Vagina (tissue), 2 donors: ENCODE measurements around the gene CIROP.

Experiments used
- CTCF ChIP-seq, 3 experiments: fragments of 450-650 bp in 2 of 3; fragments of 200-600 bp in 1 of 3; sonication (generic) in 1 of 3; IDR thresholded peaks; one replicate each; pipeline ENCODE4 v1.5.1; 2017 to 2019; ENCODE audit warnings: antibody characterized with exemption in 3 of 3, mild to moderate bottlenecking in 2 of 3, moderate library complexity in 2 of 3
- POLR2A ChIP-seq, 2 donors: fragments of 450-650 bp; IDR thresholded peaks; one replicate each; pipeline ENCODE4 v1.6.1; 2017; ENCODE audit warnings: antibody characterized with exemption in 2 of 2, mild to moderate bottlenecking in 2 of 2, moderate library complexity in 2 of 2
- POLR2AphosphoS5 ChIP-seq, 2 donors: sonication (generic); formaldehyde crosslinking; IDR thresholded peaks; one replicate each; pipeline ENCODE4 v1.9.0; 2017; ENCODE audit warnings: antibody characterized with exemption in 2 of 2, mild to moderate bottlenecking in 2 of 2, low read depth in 1 of 2; ENCODE audit not compliant: insufficient read depth in 1 of 2

- TF ChIP-seq CTCF (IDR thresholded peaks at IDR 0.05) (no peak), POLR2A (IDR thresholded peaks at IDR 0.05) (no peak), POLR2AphosphoS5 (IDR thresholded peaks at IDR 0.05; ENCODE audit: insufficient read depth in 1 of 2, low read depth in 1 of 2) (no peak)
Observed at GRCh38 chr14:23101213-23101970, 3.4 kb downstream of the CIROP start.
